Body of pancreas (tissue), 4 donors: ENCODE data around the gene SLC25A33.

Experiments
- POLR2A ChIP-seq, 3 donors: fragments of 450-650 bp; IDR thresholded peaks; one replicate each; pipeline ENCODE4 v1.6.1; 2016; ENCODE audit warnings: antibody characterized with exemption in 3 of 3, mild to moderate bottlenecking in 2 of 3
- TF ChIP-seq, protein P1 (sequence below), 7 experiments: fragments of 450-650 bp in 4 of 7; fragments of 200-600 bp in 3 of 7; sonication (generic) in 3 of 7; IDR thresholded peaks; one replicate each; pipeline ENCODE4 v1.5.1; 2016 to 2019; ENCODE audit warnings: antibody characterized with exemption in 7 of 7

- TF ChIP-seq POLR2A (IDR thresholded peaks at IDR 0.05), result no peak
- TF ChIP-seq, protein P1, sequence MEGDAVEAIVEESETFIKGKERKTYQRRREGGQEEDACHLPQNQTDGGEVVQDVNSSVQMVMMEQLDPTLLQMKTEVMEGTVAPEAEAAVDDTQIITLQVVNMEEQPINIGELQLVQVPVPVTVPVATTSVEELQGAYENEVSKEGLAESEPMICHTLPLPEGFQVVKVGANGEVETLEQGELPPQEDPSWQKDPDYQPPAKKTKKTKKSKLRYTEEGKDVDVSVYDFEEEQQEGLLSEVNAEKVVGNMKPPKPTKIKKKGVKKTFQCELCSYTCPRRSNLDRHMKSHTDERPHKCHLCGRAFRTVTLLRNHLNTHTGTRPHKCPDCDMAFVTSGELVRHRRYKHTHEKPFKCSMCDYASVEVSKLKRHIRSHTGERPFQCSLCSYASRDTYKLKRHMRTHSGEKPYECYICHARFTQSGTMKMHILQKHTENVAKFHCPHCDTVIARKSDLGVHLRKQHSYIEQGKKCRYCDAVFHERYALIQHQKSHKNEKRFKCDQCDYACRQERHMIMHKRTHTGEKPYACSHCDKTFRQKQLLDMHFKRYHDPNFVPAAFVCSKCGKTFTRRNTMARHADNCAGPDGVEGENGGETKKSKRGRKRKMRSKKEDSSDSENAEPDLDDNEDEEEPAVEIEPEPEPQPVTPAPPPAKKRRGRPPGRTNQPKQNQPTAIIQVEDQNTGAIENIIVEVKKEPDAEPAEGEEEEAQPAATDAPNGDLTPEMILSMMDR (IDR thresholded peaks at IDR 0.05), result no peak
Observed at GRCh38 chr1:9594471-9595155, 55.3 kb downstream of the SLC25A33 start.
